SIG-M5 (cell line): Measurements from ENCODE around the gene PDS5B.

Experiments
- DNase-seq: peaks from one replicate; lab custom pipeline; 2025; lab: John Stamatoyannopoulos, UW

PDS5B gene

DNA sequence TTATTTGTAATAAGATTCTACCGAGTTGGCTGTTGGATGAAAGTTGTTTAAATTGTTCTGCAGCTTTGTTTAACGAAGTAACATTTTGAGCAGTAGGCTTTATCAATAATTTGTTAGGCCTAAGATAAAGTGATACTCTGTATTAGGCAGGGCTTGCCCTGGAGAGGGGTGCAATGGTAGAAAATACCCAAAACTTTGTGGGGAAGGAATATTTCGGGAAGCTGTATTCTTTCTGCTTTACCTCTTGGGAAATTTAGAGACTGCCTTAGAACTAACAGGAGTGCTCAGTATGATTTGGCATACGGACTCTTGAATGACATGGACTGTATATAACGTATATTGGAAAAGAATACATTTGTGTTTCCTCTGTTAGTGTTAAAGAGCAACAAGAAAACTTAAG lies 2.5 kb downstream of the PDS5B start:
- no peak for DNase-seq

DNA sequence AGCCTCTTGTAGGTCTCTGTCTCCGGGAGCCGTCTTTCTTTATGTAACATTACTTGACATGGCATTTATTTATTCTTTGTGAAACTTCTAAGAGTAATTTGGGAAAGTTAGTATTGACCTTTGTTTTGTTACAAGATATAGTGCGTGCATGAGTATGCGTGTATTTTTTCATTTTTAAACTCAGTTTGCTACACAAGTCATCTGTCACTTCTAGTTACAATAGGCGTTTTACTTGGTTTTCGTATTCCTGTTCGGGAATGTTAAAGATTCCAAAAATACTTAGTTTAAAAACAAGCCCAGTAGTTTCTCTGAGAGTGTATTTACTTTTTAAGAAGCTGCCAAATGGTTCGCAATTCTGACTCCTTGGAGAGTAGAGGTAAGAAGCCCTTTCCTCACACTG lies 3.2 kb downstream of the PDS5B start:
- DNase-seq: no peak

DNA sequence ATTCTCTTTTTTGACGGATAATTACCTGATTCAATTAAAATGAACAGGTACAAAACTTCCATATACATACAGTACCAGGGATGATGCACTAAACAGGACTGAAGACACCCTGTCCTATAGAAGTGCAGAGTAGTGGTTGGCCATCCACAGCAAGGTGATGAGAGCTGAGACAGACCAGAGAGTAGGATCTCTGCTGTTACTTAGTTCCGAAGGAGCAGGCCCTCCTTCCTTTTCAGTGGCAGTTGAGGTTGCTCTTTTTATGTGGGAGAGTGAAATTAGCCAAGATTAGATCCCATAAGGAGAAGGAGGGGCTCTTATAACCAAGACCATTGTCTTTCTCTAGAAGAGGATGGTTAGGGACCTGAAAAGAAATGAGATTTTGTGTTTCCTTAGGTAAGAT lies 4.0 kb downstream of the PDS5B start:
- no peak for DNase-seq

DNA sequence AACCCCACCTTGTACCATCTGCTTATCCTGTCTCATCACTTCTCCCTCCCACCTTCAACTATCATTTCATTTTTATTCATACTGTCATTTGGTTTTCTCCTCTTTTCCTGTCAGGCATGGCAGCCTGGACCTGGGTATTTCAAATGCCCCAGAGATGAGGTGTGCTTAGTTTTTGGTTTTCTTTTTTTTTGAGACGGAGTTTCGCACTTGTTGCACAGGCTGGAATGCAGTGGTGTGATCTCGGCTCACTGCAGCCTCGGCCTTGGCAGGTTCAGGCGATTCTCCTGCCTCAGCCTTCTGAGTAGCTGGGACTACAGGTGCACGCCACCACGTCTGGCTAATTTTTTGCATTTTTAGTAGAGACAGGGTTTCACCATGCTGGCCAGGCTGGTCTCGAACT lies 5.8 kb downstream of the PDS5B start:
- DNase-seq: no peak

DNA sequence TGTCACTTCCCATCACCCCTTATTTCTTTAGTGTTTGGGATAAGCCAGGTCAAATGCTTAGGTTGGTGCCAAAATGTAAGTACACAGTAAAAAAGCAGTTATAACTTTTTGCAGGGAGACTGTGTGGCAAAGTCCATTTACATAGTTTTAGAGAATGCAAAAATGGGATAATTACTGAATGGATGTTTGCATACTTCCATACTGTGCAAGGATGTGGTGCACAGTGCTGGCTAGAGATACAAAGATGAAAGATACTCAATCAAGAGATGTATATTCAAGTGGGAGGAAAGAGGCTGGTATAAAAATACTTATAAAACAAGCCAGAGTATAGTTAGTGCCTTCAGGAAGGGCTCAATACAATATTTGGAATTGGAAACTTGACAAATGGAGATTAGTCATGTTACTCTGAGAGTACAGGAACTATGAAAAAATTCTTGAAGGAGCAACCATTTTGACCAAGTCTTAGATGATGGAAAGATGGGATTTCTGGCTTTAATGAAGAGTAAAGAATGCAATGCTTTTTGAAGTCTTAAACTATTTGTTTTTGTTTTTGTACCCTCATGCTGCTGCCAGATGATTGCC lies 8.0 kb downstream of the PDS5B start:
- DNase-seq: no peak

DNA sequence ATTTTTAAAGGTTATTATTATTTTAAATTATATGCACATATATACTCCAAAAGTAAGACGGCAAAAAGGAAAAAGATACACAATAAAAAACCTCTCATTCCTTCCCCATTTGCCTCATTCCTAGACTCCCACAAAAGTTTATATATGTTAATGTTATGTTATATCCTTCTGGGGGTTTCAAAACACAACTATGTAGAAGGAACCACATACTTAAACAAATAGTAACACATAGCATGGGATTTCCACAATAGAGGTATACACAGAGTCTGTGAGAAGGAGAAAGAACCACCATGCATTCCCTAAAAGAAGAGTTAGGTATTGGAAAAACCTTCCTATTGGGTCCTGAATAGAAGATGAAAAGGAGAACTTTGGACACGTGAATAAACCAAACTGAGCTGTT lies 9.1 kb downstream of the PDS5B start:
- no peak for DNase-seq

DNA sequence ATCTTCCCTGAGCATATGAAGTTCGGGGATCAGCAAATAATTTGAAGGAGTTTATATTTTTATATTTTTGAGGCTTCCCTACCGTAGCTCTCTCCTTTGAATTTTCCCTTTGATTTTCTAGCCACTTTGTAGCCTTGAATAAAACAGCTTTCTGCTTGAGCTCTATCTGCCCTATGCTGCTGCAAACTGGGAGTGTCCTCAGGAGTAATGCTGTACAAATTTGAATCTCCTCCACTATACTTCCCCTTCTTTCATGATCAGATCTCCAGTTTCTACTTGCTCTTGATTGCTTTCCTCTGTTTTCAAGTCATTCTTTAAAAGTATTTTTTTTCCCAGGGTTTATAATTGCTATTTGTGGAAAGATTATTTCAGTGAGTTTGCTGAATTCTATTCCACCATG lies 14.6 kb downstream of the PDS5B start:
- no peak for DNase-seq

DNA sequence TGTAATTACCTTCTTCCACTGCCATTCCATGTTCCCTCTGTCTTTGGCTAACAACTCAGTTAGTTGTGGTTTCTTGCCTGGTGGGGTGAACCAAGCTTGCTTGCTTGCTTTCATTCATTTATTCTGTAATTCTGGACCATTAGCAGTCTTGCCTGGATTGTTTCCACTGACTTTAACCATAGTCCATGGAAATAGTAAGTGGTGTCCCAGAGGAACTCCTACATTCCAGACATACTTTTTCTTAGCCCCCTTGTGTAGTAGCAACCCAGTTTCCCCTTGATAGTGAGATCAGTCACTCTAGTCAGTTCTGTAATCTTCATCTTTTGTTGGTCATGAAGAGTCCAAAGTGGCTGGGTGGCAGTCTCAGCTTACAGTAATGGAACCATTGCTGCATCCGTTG lies 23.2 kb downstream of the PDS5B start:
- no peak for DNase-seq

DNA sequence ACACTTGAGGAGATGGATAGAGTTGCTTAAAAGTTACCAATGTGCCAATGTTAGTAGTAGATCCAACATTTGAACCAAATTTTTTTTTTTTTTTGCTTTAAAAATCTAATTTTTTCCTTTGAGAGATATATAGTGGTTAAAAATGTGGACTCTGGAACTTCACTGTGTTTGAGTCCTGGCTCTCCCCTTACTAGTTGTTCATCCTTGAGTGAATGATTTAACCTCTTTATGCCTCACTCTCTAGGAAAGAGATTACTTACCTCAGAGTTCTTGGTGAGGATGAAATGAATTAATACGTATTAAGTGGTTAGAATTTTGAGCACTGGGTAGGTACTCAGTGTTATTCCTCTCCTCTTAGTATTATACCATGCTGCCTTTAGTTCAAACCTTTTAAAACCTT lies 24.3 kb downstream of the PDS5B start:
- no peak for DNase-seq

DNA sequence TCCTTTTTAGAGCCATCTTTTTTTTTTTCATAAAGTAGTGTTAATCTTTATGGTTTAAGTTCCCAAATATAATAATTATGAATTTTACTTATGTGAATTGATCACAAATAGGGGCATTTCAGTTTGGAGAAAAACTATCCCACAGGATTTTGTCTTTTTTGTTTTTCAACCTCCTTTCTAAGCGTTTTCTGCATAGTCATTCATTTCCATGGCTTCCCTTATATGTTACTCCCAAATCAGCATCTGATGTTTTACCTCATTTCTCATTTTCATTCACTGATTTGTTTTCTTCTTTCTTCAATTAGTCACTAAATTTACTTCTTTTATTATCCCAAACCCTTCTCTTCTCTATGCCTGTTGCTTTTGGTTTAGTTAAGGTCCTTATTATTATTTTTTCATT lies 24.7 kb downstream of the PDS5B start:
- DNase-seq: no peak

DNA sequence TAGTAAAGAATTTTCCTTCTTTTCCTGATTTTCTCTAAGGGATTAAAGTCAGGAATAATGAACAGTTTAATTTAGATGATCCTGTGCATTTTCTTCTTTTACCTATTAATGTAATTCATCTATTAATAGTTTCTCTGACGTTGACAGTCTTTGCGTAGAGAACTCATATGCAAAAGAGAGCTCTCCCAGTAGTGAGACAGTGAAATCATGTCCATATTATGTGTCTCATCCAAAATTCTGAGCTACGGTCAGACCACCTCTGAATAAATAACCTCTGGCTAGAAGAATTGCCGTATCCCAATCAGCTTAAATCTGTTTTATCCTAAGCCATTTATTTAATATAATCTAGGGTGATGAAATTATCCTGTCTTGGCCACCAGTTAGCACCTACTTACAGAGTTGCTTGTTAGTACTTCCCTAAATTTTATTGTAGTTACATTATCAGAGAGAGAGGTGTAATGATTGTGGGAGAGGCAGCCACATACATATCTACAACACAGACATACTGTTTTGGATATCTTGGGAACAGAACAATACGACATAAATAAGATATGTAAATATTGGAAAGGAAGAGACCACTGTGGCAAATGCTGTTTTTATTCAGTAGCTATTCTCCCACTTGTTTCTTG lies 30.7 kb downstream of the PDS5B start:
- no peak for DNase-seq

DNA sequence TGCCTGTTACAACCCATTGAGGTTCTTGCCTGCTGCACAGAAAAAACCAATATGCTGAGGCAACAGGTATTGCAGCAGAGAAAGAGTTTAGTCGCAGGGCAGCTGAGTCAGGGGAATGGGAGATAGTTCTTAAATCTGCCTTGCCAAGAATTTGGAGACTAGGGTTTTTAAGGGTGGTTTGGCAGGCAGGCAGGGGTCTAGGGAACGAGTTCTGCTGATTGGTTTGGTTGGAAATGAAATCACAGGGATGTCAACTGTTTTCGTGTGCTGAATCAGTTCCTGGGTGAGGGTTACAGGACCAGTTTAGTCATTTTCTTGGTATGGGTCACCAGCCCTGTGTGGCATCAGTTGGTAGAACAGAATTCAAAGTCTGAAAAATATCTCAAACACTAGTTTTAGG lies 36.6 kb downstream of the PDS5B start:
- no peak for DNase-seq

DNA sequence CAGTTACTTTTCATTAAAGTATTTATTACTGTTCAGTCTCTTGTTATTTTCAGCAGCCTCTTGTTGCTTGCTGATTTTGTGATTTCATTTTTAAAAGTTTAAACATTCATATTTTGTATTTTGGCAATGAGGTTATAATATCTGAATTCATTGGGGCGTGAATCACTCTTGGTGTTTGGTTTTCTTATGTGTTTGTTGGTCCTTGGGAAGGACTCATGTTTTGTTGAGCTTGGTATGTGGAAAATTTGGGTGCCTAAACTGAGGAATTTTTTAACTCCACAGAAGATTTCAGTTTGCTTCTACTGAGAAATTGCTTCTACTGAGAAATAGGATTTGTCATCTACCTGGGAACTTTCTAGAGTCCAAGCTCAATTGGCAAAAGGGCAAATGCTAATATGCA lies 38.2 kb downstream of the PDS5B start:
- DNase-seq: no peak

DNA sequence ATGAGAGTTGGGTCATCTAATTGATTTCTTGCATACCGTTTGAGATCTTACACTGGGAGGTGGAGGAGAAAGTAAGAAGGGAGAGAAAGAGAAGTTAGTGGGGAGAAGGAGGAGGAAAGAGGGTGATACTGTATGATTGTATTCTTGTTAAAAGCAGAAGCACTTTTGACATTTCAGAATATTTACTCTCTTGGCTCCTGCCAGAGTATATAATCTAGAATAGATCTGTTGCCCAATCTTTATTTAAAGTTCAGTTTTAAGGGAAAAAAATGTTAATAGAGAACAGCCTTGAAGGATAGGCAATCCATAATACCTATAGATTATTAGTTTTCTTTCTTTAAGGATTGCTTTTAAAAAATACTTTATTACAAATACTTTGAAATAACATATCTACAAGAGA lies 41.5 kb downstream of the PDS5B start:
- no peak for DNase-seq

DNA sequence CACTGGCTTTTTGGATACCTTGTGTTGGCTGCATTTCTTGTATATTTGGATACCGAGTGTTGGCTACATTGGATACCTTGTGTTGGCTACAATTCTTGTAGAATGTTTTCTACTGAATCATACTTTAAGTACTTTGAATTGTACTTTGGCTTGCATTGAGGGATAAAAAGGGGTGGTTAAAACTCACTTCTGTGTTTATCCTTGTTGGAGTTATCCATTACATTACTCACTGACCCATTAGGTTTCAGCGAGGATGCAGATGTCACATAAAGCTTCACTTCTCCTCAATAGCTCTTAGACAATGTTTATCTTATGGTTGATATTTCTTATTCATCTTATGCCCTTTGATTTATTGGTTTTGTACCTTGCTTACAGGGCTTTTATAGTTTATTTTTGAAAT lies 43.1 kb downstream of the PDS5B start:
- DNase-seq: no peak

DNA sequence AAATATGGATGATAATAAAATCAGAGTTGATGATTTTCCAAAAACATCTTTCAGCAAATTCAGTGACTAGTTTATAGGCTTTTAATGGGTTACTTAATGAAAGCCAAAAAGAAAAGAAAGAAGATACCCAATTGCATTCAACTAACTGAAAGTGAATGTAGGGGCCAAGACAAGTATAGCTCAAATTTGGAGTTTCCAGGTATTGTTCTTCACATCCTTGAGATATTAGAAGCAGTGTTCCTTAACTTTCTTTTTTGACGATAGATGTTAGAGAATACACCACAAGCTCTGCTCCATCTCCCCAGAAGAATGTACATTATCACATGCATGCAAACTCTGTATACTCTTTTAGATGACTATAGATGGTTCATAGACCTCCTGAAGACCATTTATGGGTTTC lies 43.6 kb downstream of the PDS5B start:
- no peak for DNase-seq

DNA sequence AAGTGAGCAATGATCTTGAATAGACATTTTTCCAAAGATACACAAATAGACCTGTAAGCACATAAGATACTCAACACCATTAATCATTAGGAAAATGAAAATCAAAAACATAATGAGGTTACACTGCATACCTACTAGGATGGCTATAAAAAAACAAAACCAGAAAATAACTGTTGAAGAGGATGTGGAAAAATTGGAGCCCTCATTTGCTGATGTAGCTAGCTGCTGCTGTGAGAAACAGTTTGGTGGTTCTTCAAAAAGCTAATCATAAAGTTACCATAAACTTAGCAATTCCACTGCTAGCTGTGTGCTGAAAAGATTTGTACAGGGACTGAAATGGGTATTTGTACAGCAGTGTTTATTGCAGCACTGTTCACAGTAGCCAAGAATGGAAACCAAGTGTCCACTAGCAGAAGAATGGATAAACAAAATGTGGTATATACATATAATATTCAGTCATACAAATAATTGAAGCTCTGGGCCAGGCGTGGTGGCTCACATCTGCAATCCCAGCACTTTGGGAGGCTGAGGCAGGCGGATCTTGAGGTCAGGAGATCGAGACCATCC lies 46.2 kb downstream of the PDS5B start:
- DNase-seq: no peak

DNA sequence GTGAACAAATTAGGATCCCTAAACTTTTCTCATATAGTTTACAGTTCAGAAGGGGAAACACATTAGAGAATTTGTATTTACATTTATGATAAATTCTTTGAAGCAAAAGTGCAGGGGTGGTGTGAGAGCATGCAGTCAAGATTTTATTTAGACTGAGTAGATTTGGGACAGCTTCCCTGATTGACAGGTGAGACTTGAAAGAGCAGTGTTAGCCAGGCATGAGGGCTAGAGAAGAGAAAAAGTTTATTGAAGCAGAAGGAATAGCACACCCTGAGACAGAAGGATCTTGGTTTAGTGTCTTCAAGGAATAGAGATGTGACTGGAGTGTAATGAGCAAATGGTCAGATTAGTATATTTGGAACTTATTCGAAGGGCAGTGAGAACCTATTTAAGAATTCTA lies 50.5 kb downstream of the PDS5B start:
- DNase-seq: no peak

DNA sequence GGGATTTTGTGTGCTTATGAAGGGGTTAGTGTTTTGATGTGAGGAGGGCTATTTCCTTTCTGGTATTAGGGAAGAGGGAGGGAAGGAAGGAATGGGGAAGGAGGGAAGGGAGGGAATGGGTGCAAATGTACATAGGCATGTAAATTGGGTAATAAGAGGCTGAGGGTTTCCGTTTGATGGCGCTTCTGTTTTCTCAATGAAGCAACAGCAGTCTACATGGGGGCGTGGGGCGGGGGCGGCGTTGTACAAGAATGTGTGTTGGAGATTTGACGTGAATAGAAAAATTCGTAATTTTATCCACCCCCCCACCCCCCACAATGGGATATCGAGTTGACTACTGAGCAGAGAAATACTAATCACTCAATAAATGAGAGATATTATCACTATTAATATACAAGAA lies 52.5 kb downstream of the PDS5B start:
- no peak for DNase-seq

DNA sequence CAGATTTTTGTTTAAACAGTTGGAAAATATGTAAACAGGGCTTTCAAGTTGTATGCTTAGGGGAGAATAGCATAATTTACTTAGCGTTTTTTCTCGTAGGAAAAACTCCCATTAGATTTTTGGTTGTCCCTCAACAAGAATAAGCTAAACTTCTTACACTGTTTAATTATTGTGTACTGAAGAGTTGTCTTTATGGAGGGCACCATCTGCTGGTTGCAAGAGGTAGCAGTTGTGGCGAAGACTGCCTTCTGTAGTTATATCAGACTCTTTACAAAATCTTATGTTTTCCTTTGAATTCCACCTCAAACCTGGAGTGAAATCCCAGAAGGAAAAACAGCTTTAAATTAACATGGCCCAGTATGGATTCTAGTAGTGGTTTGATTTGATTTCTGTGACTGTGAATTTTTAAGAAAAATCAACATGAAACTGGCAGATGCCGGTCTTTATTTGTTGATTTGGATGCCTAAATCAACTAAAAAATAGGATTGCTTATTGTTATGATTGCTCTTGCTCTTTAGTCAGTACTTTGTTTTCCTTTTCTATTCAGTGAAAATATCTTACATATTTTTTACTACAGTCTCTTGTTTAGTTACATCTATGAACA lies 53.4 kb downstream of the PDS5B start:
- no peak for DNase-seq

DNA sequence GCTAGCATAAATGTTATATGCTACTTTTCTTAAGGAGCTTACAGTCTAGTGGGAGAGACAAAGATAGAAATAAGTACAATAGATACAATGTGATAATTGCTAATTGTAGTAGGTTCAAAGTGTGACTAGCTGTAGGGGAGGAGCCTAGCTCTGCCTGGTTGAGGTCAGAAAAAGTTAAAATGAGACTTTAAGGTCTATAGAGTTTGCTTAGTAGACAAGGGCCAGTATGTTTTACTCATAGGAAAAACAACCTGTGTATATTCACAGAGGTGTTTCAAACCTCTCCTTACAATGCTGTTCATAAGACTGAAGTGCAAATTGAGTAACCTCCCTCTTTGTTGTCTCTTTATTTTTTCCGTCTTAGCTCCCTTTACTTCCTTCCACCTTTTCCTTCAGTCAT lies 56.1 kb downstream of the PDS5B start:
- DNase-seq: no peak

DNA sequence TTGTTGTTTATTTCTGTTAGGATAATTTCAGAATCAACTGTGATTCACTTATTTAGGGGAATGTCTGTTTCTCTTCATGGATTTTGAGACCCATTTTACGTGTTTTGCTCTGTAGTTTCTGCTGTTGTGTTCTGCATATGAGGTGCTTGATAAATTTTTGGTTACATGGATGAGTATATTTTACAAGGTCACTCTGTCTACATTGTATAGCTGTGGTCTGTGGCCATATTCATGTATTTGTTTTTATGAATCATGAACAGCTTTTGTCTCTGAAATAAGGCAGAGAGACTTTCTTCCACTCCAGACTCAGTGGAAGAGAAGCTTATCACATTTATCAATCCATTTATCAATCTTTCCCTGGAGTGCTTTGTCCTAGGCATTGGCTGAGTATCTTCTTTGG lies 56.6 kb downstream of the PDS5B start:
- DNase-seq: no peak

DNA sequence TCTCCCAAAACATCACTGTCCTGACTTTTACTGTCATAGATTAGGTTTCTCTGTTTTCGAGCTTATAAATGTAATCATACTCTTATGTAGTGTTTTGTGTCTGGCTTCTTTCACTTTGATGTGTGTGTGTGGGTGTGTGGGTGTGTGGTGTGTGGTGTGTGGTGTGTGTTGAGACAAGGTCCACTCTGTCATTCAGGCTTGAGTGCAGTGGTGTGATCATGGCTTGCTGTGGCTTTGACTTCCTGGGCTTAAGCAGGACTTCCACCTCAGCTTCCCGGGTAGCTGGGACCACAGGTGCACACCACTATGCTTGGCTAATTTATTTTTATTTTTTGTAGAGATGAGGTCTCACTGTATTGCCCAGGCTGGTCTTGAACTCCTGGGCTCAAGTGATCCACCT lies 59.6 kb downstream of the PDS5B start:
- DNase-seq: no peak

DNA sequence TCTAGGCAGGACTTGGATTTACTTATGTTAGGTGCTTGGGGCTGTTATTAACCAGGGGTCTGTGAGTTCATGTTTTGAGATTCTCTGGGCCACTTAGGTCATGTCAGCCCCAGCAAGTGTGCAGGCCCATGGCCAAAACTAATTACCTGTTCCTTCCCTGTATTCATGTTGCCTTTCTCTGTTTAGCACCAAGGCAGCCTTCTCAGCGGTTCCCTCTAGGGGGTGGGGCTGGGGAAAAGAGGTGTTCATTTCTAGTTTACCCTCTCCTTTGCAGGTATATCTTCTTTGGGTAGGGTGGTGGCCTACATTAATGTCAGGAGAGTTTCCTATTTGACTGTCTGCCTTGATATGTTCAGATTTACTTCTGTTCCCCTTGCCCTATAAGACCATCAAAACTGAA lies 61.7 kb downstream of the PDS5B start:
- no peak for DNase-seq
